Forelimb muscle (tissue), 1 donor: ENCODE results near the gene FAM120C. TPM values are rescaled to one million over a fixed set of nuclear protein-coding genes. Genes with fewer than 3 reads are reported as not detected.

ENCODE experiments used
- DNase-seq: peaks from one replicate; pipeline ENCODE4 v3.0.0-alpha.2; 2013; ENCODE audit warnings: low read depth
- polyA plus RNA-seq: library from polyadenylated mRNA; unstranded; fragments of 120-200 nt; gene quantifications from one replicate; pipeline ENCODE4 v1.2.1, GENCODE V29; 2013; ENCODE audit not compliant: insufficient read length

The FAM120C gene, protein sequence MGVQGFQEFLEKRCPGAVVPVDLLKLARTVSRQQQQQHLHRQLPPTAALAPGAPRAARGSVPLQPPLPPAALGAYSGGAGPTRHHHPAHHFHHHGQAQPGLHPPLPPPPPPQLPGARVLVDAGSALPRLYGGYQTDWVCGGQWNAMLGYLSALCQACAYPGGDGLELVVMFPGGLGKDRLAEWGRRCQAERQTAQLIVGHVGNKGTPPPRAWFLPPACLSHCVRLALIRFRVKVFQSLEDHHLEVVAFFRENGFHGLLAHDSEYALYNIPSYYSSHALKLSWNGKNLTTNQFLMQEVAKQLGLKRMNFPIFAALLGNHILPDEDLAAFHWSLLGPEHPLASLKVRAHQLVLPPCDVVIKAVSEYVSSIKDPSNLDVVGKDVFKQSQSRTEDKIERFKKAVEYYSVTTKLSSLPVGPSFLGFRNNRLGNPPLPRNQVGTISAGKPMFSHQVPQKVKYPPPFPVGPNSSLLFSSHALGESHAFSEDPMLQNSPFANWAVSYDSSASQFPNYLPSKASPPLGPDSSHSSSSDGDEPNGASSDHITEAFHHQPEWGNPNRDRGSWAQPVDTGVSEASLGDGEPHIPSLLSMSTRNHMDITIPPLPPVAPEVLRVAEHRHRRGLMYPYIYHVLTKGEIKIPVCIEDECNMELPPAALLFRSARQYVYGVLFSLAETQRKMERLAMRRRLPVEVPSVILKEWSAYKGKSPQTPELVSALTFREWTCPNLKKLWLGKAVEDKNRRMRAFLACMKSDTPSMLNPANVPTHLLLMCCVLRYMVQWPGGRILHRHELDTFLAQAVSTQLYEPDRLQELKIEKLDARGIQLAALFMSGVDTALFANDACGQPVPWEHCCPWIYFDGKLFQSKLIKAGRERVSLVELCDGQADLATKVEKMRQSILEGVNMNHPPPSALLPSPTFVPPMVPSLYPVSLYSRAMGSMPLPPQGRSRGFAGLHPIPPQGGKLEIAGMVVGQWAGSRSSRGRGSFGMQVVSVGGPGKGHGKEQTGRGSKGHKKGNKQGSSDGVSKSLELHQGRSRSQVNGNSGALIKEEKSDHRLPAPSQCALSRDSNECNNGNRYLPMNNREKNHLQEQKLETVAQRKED
- 8.7 TPM for polyA plus RNA-seq

DNA sequence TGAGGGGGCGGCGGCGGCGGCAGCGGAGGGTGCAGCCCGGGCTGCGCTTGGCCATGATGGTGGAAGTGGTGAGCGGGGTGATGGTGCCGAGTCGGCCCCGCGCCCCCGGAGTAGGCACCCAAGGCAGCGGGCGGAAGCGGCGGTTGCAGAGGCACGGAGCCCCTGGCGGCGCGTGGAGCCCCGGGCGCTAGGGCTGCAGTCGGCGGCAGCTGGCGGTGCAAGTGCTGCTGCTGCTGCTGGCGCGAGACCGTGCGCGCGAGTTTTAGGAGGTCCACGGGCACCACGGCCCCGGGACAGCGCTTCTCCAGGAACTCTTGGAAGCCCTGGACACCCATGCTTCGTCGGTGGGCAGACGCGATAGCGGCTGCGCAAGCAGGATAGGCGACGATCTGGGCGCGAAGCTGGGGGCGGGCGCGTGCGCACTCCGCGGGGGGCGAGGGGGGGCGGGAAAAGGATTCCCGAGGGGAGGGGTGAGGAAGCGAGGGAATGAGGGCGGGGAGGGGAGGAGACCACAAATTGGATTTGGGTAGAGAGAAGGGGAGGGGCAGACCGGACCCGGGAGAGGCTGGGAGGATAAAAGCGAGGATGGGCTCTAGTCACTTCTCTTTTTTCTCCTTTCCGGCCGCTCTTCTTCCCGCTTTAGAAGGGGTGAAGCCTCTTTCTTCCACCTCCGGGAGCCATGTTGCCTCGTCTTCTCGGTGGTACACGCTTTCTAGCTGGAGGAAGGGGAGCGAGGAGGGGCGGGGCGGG, at the start of gene FAM120C:
FAM120C (minus strand) TSS at position 391 of the 750 bp plus-strand sequence; CDS start at position 335, 56 bp downstream.
- no peak for DNase-seq

DNA sequence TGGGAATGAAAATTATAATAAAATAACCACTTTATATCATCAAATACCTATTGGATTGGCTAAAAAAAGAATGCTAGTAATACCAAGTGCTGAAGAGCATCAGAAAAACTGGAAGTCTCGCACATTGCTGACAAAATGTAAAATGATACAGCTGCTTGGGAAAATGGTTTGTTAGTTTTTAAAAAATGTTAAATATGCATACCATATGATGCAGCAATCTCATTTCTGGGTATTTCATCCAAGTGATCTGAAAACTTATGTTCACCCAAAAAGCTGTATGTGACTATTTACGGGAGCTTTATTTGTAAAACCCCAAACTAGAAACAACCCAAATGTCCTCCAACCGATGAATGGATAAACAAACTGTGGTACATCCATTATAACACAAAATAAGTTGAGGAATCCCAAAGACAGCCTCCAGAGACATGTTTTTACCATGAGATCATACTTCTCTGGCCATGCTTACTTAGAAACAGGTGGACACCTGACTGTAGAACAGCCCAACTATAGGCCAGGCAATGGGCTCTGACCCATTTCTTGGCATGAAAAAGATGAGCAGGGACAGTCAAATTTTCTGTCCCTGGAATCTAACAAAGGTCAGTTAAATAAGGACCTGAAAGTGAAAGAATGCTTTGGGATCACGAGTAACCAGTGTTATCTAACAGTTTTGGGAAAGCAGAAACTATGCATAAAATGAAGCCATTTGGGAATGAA, 47.5 kb upstream of the FAM120C start:
- DNase-seq, result no peak

DNA sequence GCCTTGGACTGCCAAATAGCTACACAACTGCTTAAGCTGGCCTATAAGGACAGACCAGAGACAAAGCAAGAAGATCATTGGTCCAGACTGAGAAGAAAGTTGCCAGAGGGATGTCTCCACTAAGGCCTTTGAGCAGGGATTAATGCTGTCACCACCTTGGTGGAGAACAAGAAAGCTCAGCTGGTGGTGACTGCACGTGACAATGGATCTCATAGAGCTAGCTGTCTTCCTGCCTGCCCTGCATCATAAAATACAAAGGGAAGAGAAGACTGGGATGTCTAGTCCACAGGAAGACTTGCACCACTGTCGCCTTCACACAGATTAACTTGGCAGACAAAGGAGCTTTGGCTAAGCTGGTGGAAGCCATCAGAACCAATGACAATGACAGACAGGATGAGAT, 40.5 kb upstream of the FAM120C start:
- no peak for DNase-seq

DNA sequence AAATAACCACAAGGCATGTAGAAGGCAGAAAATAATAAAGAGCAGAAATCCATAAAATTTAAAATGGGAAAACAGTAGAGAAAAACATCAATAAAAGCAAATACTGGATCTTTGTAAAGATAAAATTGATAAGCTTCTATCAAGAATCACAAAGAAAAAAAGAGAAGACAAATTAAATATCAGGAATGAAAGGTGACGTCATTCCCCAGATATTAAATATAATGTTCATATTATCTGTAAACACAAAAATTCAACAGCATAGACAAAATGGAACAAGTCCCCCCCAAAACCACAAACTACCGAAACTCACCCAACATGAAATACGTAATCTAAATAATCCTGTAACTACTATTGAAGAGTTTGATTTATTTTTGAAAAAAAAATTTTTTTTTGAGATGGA, 30.5 kb upstream of the FAM120C start:
- no peak for DNase-seq

DNA sequence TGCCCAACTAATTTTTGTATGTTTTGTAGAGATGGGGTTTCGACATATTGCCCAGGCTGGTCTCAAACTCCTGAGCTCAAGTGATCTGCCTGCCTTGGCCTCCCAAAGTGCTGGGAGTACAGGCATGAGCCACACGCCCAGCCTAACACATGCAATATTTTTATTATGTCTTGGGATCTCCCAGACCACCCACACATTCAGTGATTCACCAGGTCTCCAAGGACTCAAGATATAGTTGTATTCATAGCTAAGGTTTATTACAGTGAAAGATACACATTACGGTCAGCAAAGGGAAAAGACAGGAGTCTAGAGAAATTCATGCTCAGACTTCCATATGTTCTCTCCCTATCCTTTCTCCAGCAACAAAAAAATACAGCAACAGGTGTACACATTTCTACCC, 25.5 kb upstream of the FAM120C start:
- no peak for DNase-seq

DNA sequence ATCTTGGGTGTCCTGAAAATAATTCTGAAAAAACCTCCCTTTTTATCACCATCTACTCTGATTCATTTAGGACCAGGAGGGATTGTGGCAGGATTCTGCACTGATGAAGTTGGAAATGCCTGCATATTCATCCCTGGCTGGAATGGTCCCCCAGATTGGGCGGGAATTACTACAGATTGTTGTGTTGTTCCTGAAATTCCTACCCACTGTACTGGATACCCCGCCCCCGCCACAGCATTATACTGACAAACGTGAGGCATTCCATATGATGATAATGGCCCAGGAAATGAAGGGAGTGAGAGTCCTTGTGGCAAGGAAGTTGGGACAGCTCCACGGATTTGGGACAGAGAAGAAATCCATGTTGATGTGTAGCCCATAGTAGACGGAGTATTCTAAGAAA, 15.2 kb upstream of the FAM120C start:
- DNase-seq, result no peak

DNA sequence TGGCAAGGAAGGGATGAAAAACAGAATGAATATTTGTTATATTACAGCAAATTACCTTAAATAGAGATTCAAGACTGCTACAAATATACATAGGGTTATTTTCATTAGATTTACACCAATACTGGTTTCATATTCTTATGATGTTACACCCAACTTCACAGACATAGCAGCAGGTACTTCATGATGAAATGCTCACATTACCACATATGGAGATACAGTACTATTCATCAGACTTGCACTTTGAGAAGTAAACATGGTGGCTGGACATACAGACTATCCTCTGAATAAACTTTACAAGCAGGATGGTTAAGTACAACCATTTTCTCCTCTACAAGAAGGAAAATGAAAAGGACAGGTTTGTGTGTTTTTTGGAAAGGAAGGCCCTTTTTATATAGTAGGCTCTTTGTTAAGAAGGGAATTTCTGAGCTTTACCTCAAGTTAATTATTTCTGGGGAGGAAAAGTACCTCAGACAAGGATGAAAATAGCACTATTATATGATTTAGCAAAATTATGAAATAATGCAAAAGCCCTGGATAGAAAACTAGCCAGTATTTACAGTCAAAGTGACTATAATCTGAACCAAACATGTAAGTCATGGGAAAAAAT, 12.0 kb upstream of the FAM120C start:
- no peak for DNase-seq

DNA sequence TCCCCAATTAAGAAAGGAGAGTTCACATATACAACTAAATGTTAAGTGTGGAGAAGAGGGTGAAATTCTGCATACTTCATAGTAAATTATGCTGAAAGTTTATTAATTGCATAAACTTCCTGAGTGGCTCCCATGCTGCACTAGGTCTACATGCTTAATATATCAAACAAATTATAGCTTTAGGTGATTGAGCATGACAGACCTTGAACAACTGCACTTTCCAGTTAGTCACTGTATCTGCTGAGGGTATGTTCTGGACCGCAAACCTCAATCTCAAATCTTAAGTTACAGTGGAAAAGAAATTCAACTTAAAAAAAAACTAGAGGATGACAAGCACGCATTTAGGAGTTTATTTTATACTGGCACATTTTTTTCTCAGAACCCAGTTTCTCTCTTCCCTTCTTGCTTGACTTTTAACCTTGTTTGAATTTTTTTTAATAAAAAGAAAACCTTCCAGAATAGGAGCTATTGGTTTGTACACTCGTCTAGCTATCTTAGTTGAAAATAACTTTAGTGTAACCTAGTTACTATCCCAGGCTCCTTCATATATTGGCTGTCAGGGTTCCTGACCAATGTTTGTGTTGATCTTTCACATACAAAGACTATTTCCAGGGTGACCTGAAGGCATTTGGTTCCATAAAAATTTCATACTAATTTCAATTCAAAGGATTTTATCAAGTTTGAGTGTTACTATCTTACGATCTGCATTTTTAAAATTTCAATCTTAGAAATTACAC, 10.2 kb upstream of the FAM120C start:
- no peak for DNase-seq

DNA sequence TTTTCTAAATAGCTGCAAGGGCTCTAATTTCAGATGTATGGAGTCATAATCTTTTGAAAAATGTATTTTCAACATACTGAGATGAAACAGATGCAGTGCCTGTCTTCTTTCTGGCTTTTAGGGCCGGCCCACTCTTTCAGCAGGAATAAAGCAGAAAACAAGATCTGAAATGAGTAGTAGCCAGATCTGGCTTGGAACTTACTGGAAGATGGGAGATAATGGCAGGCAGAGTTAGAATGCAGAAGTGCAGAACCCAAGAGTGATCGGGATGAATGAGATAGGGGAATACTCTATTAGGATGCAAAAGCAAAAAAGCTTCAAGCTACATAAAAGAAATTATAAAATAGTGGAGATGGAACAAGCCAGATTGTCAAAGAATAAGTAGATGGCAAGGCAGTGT, 1.4 kb upstream of the FAM120C start:
- no peak for DNase-seq

DNA sequence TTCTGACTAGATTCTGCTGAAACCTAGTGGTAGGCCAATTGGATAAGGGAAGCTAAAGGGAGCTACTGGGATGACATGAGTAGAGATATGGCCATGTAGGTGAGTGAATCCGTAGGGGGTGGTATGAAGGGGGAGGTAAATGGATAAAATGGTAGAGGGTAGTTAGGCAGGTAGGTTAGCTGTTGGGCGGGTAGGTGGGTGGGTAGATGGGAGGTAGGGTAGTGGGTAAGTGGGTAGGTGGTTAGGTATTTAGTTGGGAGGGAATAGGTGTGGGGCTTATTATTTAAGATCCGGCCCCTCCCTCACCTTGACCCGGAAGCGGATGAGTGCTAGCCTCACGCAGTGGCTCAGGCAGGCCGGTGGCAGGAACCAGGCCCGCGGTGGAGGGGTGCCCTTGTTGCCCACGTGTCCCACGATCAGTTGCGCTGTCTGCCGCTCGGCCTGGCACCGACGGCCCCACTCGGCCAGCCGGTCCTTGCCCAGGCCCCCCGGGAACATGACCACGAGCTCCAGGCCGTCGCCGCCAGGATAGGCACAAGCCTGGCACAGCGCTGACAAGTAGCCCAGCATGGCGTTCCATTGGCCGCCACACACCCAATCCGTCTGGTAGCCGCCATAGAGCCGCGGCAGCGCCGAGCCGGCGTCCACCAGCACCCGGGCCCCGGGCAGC, 725 bp downstream of the FAM120C start:
- no peak for DNase-seq

DNA sequence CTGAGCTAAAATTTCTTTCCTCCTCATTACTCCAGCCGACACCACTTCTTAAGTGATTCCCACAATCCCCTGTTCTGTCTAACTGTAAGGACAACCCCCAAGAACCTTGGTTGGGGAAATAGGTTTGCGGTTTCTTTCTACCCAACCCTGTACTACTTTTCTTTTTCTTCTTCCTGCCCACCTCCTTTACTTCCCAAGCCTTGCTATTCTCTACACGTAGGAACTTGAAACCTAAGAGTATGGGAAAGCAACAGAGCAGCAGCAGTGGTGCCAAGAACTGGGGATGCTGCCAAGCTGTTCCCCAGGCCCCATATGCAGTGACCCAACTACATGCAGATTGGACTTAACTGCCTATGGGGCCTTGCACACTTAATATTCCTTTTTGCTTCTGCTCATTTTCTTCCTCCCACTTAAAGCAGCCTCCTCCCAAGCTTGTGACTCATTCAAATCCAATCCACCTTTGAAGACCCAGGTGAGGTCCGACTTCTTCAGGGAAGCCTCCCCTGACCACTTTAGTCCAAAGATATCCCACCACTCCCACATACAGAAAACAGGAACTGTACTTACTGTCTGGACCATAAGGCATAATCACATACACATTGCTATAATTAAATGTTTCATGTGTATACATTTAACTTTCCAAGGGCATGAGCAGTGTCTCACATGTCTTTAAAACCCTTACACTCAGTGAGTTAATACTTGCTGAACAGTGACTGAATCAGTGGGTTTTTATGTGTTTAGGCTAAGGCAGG, 1.7 kb downstream of the FAM120C start:
- DNase-seq, result no peak

DNA sequence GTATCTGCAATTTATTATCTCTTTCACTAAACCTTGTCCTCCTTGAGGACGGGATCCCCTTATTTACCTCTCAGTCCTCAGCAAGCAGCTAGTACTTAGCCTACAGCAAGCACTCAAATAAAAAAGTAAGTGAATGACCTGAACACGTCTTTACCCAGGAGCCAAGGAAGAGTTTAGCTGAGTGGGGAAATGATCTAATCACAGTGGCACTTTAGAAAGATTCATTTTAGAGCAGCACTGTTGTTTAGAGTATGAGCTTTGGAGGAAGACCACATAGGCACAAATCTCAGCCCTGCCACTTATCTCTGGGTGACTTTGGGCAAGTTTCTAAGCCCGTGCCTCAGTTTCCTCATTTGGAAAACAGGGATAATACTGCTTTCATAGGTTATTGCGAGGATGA, 2.7 kb downstream of the FAM120C start:
- no peak for DNase-seq

DNA sequence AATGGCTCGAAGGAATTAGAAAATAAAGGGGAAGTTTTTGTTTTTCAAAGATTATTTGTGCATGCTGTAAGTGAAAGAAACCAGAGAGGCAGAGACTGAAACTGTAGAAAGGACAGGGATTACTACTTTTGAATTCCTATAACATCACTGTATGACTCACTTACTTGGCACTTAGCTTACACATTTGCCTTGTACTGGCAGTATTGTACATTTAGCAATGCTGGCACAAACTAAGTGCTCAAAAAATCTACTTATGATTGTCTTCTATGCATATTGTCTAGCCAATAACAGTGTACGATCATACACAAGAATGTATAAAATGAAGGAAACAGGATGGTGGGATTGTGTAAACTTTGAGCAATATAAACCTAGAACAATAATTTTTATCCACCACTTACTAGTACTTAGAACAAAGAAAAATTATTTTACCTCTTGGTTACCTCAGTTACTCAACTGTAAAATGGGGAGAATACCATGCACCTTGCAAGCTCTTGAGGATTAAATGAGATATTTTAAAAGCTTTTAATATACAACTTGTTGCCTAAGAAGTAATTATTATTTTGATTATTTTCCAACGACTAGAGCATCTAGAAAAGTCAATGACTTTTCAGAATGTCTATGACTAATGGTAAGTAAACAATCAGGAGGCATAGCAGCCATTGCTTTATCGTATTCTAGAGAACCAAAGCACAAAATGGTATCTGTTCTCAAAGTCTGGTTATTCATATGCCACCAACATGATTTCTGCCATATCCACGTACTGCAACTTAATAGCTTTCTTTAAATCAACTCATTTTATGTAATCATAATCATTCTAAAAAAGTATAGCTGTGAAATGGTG, 4.7 kb downstream of the FAM120C start:
- no peak for DNase-seq

DNA sequence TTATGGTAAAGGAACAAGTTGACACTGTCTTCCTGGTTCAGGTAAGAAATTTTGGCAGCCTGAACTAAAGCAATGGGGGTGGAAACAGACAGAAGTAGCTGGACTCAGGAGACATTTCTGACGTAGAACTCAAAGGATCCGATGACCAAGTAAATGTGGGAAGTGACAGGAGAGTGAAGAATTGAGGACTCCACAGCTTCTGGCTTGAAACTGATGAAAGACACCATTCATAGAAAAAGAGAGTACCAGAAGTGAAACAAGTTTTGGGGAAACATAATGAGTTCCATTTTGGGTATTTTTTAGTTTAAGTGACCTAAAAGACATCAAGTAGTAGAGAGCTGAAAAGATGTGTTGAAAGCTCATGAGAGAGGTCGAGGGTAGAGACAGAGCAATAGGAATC, 5.7 kb downstream of the FAM120C start:
- DNase-seq, result no peak

DNA sequence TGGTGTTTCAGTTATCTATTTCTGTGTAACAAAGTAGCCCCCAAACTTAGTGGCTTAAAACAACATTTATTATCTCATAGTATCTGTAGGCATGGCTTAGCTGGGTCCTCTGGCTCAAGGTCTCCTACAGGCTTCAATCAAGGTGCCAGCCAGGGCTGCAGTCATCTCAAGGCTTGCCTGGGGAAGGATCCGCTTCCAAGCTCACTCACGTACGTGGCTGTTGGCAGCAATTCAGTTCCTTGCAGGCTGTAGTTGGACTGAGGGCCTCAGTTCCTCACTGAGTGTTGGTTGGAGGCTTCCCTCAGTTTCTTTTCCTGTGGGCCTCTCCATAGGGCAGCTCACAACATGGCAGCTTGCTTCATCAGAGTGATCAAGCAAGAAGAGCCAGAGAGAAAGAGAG, 9.3 kb downstream of the FAM120C start:
- no peak for DNase-seq

DNA sequence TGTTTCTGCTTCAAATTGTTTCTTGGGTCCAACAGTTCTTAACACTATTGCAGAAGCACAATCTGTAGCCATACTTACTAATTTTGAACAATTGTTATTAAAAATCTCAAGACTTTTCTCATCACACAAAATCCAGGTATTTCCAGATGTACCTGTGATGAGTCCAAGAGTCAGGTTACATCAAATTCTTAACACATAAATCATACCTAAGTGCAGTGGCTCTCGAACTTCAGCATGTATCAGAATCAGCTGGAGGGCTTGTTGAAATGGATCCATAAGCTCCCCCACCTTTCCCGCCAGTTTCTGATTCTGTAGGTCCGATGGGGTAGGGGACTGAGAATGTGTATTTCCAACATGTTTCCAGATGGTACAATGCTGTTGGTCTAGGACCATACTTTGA, 10.6 kb downstream of the FAM120C start:
- DNase-seq, result no peak

DNA sequence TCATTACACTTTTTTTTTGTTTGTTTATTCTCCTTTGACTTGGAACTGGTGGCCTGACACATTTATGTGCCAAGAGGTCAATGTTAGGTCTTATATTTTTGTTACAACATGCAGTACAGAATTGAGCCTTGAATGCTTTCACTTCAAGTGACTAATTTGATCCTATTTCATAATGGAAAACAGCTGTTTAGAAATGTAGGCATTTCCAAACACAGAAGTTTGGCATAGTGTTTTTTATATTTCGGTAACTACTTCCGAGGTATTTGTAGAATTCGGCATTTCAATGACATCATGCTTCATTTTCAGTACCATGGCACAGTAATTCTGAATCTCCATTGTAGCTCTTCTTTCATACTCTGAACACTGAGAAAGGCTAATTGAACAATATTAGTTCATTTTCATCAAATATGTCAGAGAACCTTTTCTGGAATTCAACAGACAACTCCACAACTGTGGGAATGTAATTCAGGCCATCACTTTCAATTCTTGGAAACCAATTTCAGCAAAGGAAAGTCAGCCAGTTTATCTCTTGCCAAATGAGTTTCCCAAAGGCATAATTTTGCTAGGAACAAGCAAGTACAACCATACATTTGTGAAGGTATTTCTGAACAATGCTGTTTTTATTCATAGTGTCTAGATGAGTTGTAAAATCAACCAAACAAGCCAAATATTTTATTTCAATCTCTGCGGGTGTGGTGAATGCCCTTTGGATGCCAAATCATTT, 11.4 kb downstream of the FAM120C start:
- no peak for DNase-seq
